Ovary (tissue), 9 donors: ENCODE results near the gene CUL3. TPM values are rescaled to one million over a fixed set of nuclear protein-coding genes. Genes with fewer than 3 reads are reported as not detected.

Experiments
- DNase-seq, 5 donors: peaks; one replicate each; pipeline ENCODE4 v3.0.0-alpha.2; 2019 to 2020
- H3K27ac ChIP-seq, 2 donors: fragments of 200-600 bp; one replicate each; pipeline versions ENCODE4 v1.5.1 to v1.8.0; 2019 to 2022
- H3K27me3 ChIP-seq: fragments of 200-600 bp; one replicate; pipeline ENCODE4 v1.8.0; 2022
- H3K36me3 ChIP-seq: fragments of 200-600 bp; sonication (generic); one replicate; pipeline ENCODE4 v1.5.1; 2019
- H3K4me1 ChIP-seq: one replicate; pipeline ENCODE4 v1.8.1; 2013; ENCODE audit warnings: mild to moderate bottlenecking, moderate library complexity; ENCODE audit not compliant: insufficient read depth
- H3K4me3 ChIP-seq: fragments of 200-600 bp; sonication (generic); one replicate; pipeline ENCODE4 v1.5.1; 2017
- H3K9me3 ChIP-seq, 2 donors: fragments of 200-600 bp in 1 of 2; sonication (generic) in 1 of 2; one replicate each; pipeline versions ENCODE4 v1.5.1 to v1.8.1; 2013 to 2019; ENCODE audit warnings: mild to moderate bottlenecking in 1 of 2, moderate library complexity in 1 of 2
- CTCF ChIP-seq, 3 donors: fragments of 450-650 bp in 2 of 3; fragments of 200-600 bp in 1 of 3; IDR thresholded peaks; one replicate each; pipeline versions ENCODE4 v1.5.1 to v1.8.0; 2016 to 2022; ENCODE audit warnings: antibody characterized with exemption in 3 of 3, mild to moderate bottlenecking in 1 of 3
- EP300 ChIP-seq: sonication (generic); formaldehyde crosslinking; IDR thresholded peaks from one replicate; pipeline ENCODE4 v1.6.1; 2017; ENCODE audit warnings: antibody characterized with exemption
- POLR2A ChIP-seq: fragments of 450-650 bp; IDR thresholded peaks from one replicate; pipeline ENCODE4 v1.6.1; 2017; ENCODE audit warnings: antibody characterized with exemption, mild to moderate bottlenecking, moderate library complexity
- WGBS, 3 donors: extraction: QIAGEN DNeasy Blood & Tissue Kit in 1 of 3; methylation state at CpG; one replicate each; pipeline versions ENCODE4 v1.1.5 to v1.1.7; 2013 to 2017; 5-methylcytosine and 5-hydroxymethylcytosine counted together
- intact Hi-C, 4 donors: fragments of 100-400 bp; cut with DNase I; formaldehyde crosslinking; loops; one replicate each; pipeline versions ENCODE4 v1.11.0 to v1.15.1; 2022 to 2023
- polyA plus RNA-seq, 2 donors: library from polyadenylated mRNA; stranded (reverse); fragments of 200-250 nt in 1 of 2; fragments of 350-450 nt in 1 of 2; fragmentation: Illumina TruSeq in 1 of 2; extraction: RNeasy Lipid Tissue Mini Kit (QIAGEN cat#74804) in 1 of 2; gene quantifications; one replicate each; pipeline ENCODE4 v1.2.3, GENCODE V29; 2013 to 2014
- total RNA-seq, 7 donors: library from RNA; depleted of rRNA in 2 of 7; stranded (reverse); fragments of >200 nt in 2 of 7; fragmentation: NEBNext Ultra II Directional in 3 of 7; extraction: Animal tissue kit (Norgen Biotek cat#: 25700) in 3 of 7; gene quantifications; one replicate each; pipeline versions ENCODE4 v1.1.0 to v1.2.4, GENCODE V29; 2016 to 2023
- donor health status: DM: no; HTN: no; CAD: no; lungs with moderate emphysema.
- donor health status: DM: no; HTN: no; CAD: no.
- donor health status: Bipolar disorder and iron deficiency.
- donor health status: DM: yes; HTN: yes; CAD: no.
- donor health status: DM: no; HTN: no; CAD: no.
- donor health status: DM: yes; HTN: yes; CAD: no.

The CUL3 gene
- total and polyA plus RNA-seq, 9 donors = 50.0 to 83.3 (median 66.3) TPM

- no peak overlapping the region for H3K4me3 ChIP-seq
- H3K27ac ChIP-seq = no peak overlapping the region
- intact Hi-C loops = no loop called here
- H3K27me3 ChIP-seq = no peaks in the 10 kb centered on the region
- TF ChIP-seq POLR2A (no peak), CTCF (IDR thresholded peaks at IDR 0.05) (no peak), EP300 (no peak)
- no peak for DNase-seq
- 15 to 24% (median 24%) methylated on average over 2 of the region's 2 CpGs for WGBS, 3 donors
- H3K36me3 ChIP-seq = no peaks in the 10 kb centered on the region
- H3K4me1 ChIP-seq = peaks cover 27% of the 10 kb centered on the region
- no peaks in the 10 kb centered on the region for H3K9me3 ChIP-seq
These were observed 5.8 kb downstream of the CUL3 start for GRCh38 chr2:224579411-224579810.

GRCh38 chr2:224577541-224577940 is 7.6 kb downstream of the CUL3 start:
- Histone ChIP-seq H3K4me1 (peaks cover 24% of the 10 kb centered on the region), H3K27me3 (no peaks in the 10 kb centered on the region), H3K4me3 (no peak overlapping the region), H3K36me3 (no peaks in the 10 kb centered on the region), H3K27ac (no peak overlapping the region), H3K9me3 (no peaks in the 10 kb centered on the region)
- TF ChIP-seq POLR2A (no peak), EP300 (no peak), CTCF (IDR thresholded peaks at IDR 0.05) (no peak)
- no peak for DNase-seq
- intact Hi-C loops = no loop called here
- 76 to 79% (median 77%) methylated on average over 2 of the region's 2 CpGs for WGBS, 3 donors

- intact Hi-C loops = no loop called here
- H3K4me1 ChIP-seq = peaks cover 18% of the 10 kb centered on the region
- H3K27ac ChIP-seq = no peak overlapping the region
These were observed 9.0 kb downstream of the CUL3 start for GRCh38 chr2:224576088-224576715.

GRCh38 chr2:224574423-224575084 is 10.6 kb downstream of the CUL3 start:
- intact Hi-C loops = no loop called here
- H3K4me1 ChIP-seq = peaks cover 14% of the 10 kb centered on the region
- no peak for DNase-seq
- TF ChIP-seq CTCF (IDR thresholded peaks at IDR 0.05) (no peak), EP300 (no peak)
- no peaks in the 10 kb centered on the region for H3K9me3 ChIP-seq
- no peak overlapping the region for H3K27ac ChIP-seq
- no peaks in the 10 kb centered on the region for H3K27me3 ChIP-seq
- no peaks in the 10 kb centered on the region for H3K36me3 ChIP-seq
- H3K4me3 ChIP-seq = no peak overlapping the region
- 36 to 49% (median 42%) methylated on average over 3 of the region's 3 CpGs for WGBS, 3 donors

More at GRCh38 chr2:224576088-224576715, 9.0 kb downstream of the CUL3 start:
- H3K9me3 ChIP-seq = no peaks in the 10 kb centered on the region
- H3K27me3 ChIP-seq = no peaks in the 10 kb centered on the region
- DNase-seq = no peak
- no peak overlapping the region for H3K4me3 ChIP-seq
- no peaks in the 10 kb centered on the region for H3K36me3 ChIP-seq
- TF ChIP-seq POLR2A (no peak), EP300 (no peak), CTCF (IDR thresholded peaks at IDR 0.05) (no peak)
- 80 to 84% (median 84%) methylated on average over 5 of the region's 5 CpGs for WGBS, 3 donors
